GM10248 (cell line): ENCODE measurements around the gene MTRF1L.
"Not testable (repeated sequence)": the region's sequence is repeated elsewhere in the genome, so short reads cannot be mapped to it uniquely, and the experiment has no call there.

Experiments
- CTCF ChIA-PET: fragments of 300-600 bp; sonication (Branson Sonifier 250); formaldehyde crosslinking; extraction: SDS; loops from one replicate; lab custom pipeline; 2021; ENCODE audit warnings: antibody characterized with exemption; lab: Yijun Ruan, JAX
- POLR2A ChIA-PET: fragments of 350-650 bp; sonication (Branson Sonifier 250); formaldehyde crosslinking; extraction: SDS; loops from one replicate; lab custom pipeline; 2020; ENCODE audit warnings: antibody characterized with exemption; lab: Yijun Ruan, JAX
- DNase-seq: peaks from one replicate; pipeline ENCODE4 v3.0.0; 2012; ENCODE audit errors: extremely low spot score
- TF ChIP-seq, protein P1 (sequence below): IDR thresholded peaks from 2 replicates; pipeline ENCODE4 v1.5.1; 2012; ENCODE audit warnings: mild to moderate bottlenecking, low read depth; ENCODE audit errors: extremely low read depth, missing control alignments, control extremely low read depth

Gene MTRF1L

DNA sequence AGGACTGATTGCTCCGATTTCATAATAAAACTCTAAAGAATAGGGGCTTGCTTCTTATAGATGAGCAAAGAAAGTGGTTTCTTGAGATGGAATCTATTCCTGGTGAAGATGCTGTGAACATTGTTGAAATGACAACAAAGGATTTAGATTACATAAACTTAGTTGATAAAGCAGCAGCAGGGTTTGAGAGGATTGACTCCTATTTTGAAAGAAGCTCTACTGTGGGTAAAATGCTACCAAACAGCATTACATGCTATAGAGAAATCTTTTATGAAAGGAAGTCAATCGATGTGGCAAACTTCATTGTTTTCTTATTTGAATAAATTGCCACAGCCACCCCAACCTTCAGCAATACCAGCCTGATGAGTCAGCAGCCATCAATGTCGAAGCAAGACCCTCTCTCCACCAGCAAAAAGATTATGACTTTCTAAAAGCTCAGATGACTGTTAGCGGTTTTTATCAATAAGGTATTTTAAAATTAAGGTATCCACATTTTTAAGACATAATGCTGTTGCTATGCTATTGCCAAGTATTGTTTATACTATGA lies 12.7 kb upstream of the MTRF1L start:
- TF ChIP-seq, protein P1, sequence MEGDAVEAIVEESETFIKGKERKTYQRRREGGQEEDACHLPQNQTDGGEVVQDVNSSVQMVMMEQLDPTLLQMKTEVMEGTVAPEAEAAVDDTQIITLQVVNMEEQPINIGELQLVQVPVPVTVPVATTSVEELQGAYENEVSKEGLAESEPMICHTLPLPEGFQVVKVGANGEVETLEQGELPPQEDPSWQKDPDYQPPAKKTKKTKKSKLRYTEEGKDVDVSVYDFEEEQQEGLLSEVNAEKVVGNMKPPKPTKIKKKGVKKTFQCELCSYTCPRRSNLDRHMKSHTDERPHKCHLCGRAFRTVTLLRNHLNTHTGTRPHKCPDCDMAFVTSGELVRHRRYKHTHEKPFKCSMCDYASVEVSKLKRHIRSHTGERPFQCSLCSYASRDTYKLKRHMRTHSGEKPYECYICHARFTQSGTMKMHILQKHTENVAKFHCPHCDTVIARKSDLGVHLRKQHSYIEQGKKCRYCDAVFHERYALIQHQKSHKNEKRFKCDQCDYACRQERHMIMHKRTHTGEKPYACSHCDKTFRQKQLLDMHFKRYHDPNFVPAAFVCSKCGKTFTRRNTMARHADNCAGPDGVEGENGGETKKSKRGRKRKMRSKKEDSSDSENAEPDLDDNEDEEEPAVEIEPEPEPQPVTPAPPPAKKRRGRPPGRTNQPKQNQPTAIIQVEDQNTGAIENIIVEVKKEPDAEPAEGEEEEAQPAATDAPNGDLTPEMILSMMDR, result no peak
- ChIA-PET POLR2A (no interaction called here), CTCF (interaction anchor here (1.5 kb wide), 1 partner anchor 11 kb away, joined by 3 read pairs; no protein-coding TSS in a partner anchor)
- no peak for DNase-seq

DNA sequence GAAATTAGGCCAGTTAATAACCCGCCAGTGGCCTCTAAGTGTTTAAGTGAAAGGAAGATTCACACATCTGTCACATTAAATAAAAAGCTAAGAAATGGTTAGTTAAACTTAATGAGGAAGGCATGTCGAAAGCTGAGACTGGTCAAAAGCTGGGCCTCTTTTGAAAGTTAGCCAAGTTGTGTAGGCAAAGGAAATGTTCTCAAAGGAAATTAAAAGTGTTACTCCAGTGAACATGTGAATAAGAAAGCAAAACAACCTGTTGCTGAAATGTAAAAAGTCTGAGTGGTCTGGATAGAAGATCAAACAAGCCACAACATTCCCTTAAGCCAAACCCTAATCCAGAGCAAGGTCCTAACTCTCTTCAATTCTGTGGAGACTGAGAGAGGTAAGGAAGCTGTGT lies 10.9 kb upstream of the MTRF1L start:
- CTCF ChIA-PET, result interaction anchor here (1.4 to 1.6 kb wide), 3 partner anchors 13 to 59 kb away, joined by 3 to 8 read pairs (median 3); no protein-coding TSS in a partner anchor
- POLR2A ChIA-PET, result no interaction called here
- DNase-seq, result no peak
- TF ChIP-seq, protein P1, result no peak

DNA sequence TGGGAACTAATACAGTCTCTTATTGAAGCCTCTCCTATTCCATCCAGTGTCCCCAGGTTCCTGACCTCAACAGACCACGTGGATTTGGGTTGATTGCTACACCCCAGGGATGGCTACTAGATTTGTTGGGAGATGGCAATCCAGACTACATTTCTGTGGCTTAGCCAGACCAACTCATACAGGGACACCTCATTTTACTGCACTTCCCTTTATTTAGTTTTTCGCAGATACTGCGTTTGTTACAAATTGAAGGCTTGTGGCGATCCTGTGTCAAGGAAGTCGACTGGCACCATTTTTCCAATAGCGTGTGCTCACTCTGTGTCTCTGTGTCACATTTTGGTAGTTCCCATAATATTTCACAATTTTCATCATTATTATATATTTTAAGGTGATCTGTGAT lies 10.3 kb upstream of the MTRF1L start:
- TF ChIP-seq, protein P1, result no peak
- ChIA-PET CTCF (no interaction called here), POLR2A (no interaction called here)
- DNase-seq, result no peak

DNA sequence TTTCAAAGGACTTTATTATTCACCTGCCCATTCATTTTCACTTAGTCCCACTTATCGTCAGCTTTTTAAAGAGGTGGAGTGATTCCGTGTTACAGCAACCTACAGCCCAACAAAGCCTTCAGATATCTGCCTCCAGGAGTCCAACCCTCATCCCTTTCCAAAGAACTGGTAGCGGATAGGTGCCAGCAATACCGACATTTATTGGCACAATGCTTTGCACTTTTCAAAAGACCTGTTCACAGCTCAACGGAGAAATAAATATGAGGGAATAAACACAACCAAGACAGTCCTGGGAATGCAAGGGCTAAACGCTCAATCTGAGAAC lies 819 bp upstream of the MTRF1L start:
- no peak for DNase-seq
- TF ChIP-seq, protein P1, result no peak
- ChIA-PET CTCF (no interaction called here), POLR2A (no interaction called here)

DNA sequence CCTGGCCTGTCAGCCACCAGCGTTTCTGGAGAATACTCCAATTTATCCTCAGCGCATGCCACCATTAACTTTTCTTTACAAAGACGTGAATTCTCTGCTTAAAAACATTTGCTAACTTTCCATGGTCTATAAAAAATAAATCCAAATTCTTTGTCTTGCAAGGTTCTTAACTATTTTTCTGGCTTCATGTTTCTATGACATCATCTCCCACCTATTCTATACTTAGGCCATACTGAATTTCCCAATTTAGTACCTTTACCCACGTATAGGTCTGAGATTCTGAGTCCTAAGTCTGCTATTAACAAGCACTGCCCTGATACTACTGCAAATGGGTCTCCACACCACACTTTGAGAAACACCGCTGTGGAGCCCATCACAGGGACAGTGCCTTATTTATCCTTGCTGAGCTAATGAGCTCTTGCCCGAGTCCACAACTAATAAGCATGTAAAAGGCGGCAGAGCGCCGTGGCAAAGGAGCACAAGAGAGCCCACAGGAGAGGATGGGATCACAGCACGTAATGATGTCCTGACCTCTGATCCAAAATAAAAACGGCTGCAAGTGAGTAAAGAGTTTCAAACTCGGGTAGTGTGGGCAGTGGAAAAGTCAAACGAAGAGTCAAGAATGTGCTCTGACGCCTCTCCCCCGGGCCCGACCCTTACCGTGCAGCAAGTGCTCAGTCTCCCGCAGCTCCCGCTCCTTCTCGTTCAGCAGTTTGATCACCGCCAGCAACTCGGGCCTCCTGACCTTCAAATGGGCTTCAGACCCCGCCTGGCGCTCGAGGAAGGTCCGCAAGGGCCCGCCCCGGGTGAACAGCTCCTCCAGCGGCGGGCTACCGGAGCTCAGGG lies 519 bp downstream of the MTRF1L start:
- TF ChIP-seq, protein P1, result no peak
- ChIA-PET CTCF (interaction anchor here (1.0 to 1.6 kb wide), 2 partner anchors 11 to 23 kb away, joined by 3 to 6 read pairs; no protein-coding TSS in a partner anchor), POLR2A (interaction anchor here (1.7 kb wide), 1 partner anchor 19 kb away, joined by 4 read pairs; no protein-coding TSS in a partner anchor)
- peak; percentile 14 for DNase-seq

DNA sequence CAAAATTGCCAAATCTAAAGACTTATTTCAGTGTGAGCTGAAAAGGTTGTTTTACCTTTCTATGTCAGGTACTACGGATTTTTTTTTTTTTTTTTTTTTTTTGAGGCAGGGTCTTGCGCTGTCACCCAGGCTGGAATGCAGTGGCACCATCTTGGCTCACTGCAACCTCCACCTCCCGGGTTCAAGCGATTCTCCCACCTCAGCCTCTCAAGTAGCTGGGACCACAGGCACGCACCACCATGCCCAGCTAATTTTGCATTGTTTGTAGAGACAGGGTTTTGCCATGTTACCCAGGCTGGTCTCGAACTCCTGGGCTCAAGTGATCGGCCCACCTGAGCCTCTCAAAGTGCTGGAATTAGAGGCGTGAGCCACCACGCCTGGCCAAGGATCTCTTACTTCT lies 1.7 kb downstream of the MTRF1L start:
- ChIA-PET POLR2A (interaction anchor here (1.2 to 1.7 kb wide), 2 partner anchors 15 to 17 kb away, joined by 3 to 4 read pairs; no protein-coding TSS in a partner anchor), CTCF (interaction anchor here (0.8 to 1.6 kb wide), 4 partner anchors 10 to 52 kb away, joined by 3 to 6 read pairs (median 4); no protein-coding TSS in a partner anchor)
- DNase-seq, result not testable (repeated sequence)
